NCI-H1048 (cell line): ENCODE measurements around the gene MAPK1IP1L.

Experiments used
- DNase-seq: peaks from one replicate; lab custom pipeline; 2025; lab: John Stamatoyannopoulos, UW

MAPK1IP1L gene

DNA sequence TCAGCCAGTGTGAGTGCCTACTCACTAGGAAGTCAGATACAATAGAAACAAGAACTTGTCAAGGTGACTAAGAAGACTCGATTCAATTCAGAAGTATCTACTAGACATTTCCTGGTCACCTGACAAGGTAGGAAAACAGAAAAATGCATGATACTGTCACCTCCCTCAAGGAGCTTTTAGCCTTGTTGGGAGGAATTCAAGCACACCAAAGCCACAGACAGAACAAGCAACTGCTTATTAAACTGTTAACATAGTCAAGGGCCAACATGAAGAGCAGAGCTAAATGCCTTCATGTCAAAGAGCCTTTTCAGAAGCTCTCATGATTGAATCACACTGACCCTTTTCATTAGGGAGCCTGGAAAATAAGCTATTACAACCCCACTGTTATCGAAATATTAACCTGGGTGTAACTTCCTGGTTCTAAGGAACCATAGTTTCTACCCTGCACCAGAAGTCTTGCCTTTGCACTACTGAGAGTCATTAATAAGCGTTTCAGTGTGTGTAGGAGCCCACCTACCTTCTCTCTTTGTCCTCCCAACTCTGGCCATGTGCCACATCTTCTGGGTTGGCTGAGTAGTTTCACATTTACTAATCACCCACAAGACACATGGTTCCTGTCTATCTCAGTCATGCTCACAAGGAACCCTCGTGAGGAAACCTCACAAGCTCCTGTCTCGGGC is 46.6 kb downstream of the MAPK1IP1L start:
- DNase-seq = no peak

DNA sequence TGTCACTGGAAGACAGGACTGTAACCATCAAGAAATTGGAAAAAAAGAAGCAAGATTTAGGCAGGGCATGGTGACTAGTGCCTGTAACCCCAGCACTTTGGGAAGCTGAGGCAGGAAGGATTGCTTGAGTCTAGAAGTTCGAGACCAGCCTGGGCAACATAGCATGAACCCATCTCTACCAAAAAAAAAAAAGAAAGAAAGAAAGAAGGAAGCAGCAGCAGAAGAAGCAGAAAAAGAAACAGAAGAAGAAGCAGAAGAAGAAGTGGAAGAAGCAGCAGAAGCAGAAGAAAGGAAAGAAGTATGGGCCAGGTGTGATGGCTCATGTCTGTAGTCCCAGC is 47.1 kb downstream of the MAPK1IP1L start:
- no peak for DNase-seq

DNA sequence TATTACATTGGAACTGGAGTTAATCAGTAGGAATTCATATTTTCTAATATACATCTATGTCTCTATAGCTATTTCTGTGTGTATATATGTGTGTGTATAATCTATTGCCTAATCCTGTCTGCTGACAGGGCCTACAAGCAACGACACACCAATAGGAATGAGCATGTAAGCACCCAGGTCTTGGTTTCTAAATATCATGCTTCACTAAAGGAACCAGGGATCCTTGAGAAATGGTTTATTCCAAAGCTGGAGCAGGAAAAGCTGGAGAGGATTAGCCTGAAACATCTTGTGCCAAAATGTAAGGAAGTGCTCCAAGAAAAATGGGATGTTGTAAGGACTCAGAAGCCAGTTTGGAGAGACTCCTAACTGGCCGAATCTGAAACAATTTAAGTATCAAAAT is 48.3 kb downstream of the MAPK1IP1L start:
- DNase-seq = no peak

DNA sequence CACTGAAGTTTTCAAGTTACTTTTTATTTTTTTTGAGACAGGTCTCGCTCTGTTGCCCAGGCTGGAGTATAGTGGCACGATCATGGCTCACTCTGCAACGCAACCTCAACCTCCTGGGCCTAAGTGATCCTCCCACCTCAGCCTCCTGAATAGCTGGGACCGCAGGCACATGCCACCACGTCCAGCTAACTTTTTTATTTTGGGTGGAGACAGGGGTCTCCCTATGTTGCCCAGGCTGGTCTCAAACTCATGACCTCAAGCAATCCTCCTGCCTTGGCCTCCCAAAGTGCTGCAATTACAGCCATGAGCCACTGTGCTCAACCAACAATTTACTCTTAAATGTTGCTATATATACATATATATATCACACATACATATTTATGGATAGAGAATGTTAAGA is 50.3 kb downstream of the MAPK1IP1L start:
- no peak for DNase-seq

DNA sequence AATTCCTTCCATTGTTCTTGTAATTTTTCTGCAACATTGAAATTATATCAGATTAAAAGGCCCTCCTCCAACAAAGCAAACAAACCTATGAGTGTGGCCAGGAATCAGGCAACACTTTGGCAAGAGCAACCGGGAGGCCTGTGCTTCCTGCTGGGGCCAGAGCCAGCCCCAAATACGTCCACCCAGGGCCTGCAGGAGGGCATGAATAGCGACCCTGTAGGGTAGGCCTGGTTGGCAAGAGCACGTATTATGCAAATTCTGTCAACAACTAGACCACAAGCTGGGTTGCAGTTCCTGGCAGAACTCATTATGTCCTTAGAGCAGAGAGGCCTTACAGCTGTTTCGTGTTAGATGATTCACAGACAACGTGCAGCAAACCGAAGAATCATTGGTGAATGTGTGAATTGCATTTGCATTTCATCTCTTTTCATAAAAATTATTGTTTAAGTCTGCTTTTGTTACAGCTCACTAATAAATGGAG is 50.7 kb downstream of the MAPK1IP1L start:
- peak; percentile 96 for DNase-seq

DNA sequence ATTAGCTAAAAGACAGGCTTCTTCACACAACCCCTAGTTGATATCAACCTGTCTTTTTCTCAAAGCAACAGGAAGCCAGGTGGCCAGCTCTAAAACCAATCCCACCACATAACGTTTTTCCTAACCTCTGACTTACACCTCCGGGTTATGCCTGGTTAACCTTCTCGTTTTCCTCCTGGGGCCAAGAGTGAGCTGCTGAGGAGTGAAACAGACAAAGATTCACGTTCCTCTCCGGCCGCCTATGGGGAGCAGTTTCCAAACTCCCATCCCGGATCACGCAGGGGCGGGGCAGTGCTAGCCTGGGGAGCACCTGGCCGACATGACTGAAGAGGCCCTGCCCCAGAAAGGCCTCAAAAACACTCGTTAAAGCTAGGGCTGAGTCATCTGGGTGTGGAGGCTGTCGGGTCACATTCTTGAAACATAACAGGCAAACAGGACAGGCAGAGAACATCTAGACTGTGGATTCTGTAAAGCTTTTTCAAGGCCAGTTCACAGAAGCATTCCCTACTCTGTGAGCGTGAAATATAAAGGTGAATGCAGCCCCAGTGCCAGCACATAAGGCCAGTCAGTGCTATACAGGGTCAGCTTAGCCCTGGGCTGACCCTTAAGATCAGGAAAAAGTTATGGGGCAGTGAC is 51.7 kb downstream of the MAPK1IP1L start:
- DNase-seq = peak; percentile 27

DNA sequence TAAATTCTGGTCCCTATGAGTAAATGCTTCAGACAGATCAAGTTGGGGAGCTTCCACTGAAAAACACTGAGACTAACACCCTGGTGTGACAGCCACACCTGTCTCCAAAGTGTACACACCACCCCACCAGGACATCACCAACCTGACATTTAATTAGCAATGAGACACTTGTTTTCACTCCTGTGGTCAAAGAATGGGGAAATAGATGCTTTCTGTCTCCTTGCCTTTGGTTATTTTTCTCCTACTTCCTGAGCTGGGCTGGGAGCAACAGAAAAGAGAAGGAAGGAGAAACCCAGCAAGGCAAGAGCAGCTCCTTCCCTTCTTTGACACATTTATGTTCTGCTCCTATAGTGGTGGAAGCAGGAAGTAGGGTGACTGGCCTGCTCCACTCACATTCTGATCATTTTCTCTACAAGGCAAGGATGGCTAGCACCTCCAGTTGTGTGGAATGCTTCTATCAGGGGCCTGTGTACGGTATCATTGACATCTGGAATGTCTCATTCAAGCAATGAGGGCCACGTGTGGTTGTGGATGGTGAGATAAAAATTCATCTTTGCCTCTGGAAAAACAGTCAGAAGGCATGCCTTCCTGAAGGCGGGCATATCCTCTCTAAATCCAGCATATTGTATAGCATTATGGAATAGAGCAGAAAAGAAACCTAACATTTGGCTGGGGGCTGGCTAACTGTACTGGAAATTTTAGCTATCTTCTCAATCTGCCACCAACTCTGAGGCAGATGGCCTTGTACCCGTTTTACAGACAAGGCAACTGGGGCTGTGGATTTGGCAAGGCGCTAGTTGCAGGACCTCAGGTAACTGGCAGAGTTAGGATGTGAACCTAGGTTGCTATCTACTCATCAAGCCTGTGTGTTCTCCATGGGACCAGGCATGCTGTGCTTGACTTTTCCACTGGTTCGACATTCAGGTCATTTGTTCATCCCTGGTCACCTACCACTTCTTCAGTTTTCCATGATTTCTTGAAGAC is 52.8 kb downstream of the MAPK1IP1L start:
- no peak for DNase-seq

GRCh38 chr14:55105991-55106390 is 54.5 kb downstream of the MAPK1IP1L start:
- no peak for DNase-seq

GRCh38 chr14:55107766-55108554 is 56.5 kb downstream of the MAPK1IP1L start:
- DNase-seq = no peak

- no peak for DNase-seq
Measured at GRCh38 chr14:55109836-55110235, 58.4 kb downstream of the MAPK1IP1L start.

GRCh38 chr14:55111122-55111708 is 59.8 kb downstream of the MAPK1IP1L start:
- DNase-seq = no peak

DNA sequence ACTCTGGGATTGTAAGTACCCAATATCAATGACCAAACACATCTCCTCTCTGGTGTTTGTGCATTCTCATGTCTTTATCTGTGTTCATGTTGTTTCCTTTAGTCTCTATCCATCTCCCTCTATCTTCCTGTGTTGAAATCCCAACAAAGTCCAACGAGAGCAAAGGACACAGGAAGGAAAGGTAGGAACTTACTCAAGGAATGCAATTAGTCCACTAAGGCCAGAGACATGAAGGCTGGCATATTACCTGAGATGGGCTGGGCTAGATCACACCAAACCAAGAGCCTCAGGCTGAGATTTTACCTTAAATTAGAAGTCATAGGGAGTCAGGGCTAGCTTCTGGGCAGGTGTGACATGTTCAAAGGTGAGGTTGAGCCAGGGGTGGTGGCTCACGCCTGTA is 63.3 kb downstream of the MAPK1IP1L start:
- no peak for DNase-seq

DNA sequence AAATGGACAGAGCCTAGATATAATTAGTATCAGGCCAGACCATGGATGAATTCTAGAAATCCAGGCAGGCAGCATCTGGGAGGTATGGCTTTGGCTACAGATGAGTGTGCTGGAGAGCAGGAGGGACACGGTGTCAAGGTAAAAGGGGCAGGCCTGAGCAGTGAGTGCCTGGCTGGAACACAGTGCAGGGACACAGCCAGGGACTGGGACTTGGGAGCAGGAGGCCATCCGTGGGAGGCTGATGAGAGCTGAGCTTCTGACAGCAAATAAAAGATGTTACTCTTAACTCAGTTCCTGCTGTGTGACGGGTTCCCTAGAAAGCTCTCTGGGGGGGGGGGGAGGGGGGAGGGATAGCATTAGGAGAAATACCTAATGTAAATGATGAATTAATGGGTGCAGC is 64.0 kb downstream of the MAPK1IP1L start:
- no peak for DNase-seq

- no peak for DNase-seq
Measured at GRCh38 chr14:55115861-55116245, 64.4 kb downstream of the MAPK1IP1L start.

- DNase-seq = no peak
Measured at GRCh38 chr14:55116246-55117030, 65.0 kb downstream of the MAPK1IP1L start.

GRCh38 chr14:55117803-55118441 is 66.5 kb downstream of the MAPK1IP1L start:
- DNase-seq = no peak

DNA sequence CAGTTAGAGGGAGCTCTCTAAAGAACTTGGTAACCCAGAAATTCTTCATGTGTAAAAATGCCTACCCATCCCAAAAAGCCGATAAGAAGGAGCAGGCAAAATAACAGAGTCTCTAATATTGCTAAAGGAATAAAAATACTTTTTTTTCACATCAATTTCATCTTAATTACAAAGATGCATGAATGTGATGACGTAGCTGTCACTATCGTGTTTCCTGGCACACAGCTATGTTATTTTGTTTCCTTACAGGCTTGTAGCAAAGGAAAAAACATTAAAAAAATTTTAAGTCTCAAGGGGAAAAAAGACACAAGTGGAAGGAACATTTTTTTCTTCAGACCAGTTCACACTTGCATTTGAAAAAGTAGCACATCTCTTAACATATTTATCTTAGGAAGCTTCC is 67.3 kb downstream of the MAPK1IP1L start:
- DNase-seq = no peak
